ENCODE results near the gene KIF22. TPM values are rescaled to one million over a fixed set of nuclear protein-coding genes. Genes with fewer than 3 reads are reported as not detected.
"Not testable (repeated sequence)": the region's sequence is repeated elsewhere in the genome, so short reads cannot be mapped to it uniquely, and the experiment has no call there.

The KIF22 gene
- total RNA-seq, 1 experiment from 2014 or later, result 111 TPM

DNA sequence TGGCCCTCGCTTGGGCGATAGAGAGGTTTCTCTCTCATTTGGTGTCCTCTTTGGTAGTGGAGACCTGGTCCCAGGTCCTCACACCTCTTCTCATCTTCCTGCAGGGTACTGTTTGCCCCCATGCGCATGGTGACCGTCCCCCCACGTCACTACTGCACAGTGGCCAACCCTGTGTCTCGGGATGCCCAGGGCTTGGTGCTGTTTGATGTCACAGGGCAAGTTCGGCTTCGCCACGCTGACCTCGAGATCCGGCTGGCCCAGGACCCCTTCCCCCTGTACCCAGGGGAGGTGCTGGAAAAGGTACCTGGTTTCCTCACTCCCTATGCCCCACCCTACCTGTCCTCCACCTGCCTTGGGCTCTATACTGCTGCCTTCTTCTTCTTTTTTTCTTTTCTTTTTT, 40.2 kb downstream of the KIF22 start:
- intact Hi-C loops (cut with micrococcal nuclease; ENCODE audit: unreplicated experiment), result no loop called here
- Histone ChIP-seq H3K36me3 (ENCODE audit: control insufficient read depth, insufficient read depth, low read length) (no peaks in the 10 kb centered on the region), H3K4me3 (ENCODE audit: low read depth in 2 of 2, low read length in 2 of 2) (no peak overlapping the region), H3K27me3 (ENCODE audit: control insufficient read depth, insufficient read depth, low read length) (no peaks in the 10 kb centered on the region), H3K4me1 (ENCODE audit: control insufficient read depth, insufficient read depth, low read length) (no peaks in the 10 kb centered on the region), H3K9me3 (ENCODE audit: control insufficient read depth, insufficient read depth, low read depth, low read length) (no peaks in the 10 kb centered on the region), H3K27ac (ENCODE audit: low read length) (no peak overlapping the region)
- in situ Hi-C loops (cut with HindIII; ENCODE audit: low pct_unique_long_range_greater_than_20kb, low sequenced_read_pairs), result no loop called here
- no TSS peak for BruUV-seq (replicated peaks)
- no peak for DNase-seq (ENCODE audit: low read depth, low spot score)
- no peak for ATAC-seq
- ChIA-PET CTCF (no interaction called here), POLR2A (no interaction called here)
- TF ChIP-seq, protein P1, sequence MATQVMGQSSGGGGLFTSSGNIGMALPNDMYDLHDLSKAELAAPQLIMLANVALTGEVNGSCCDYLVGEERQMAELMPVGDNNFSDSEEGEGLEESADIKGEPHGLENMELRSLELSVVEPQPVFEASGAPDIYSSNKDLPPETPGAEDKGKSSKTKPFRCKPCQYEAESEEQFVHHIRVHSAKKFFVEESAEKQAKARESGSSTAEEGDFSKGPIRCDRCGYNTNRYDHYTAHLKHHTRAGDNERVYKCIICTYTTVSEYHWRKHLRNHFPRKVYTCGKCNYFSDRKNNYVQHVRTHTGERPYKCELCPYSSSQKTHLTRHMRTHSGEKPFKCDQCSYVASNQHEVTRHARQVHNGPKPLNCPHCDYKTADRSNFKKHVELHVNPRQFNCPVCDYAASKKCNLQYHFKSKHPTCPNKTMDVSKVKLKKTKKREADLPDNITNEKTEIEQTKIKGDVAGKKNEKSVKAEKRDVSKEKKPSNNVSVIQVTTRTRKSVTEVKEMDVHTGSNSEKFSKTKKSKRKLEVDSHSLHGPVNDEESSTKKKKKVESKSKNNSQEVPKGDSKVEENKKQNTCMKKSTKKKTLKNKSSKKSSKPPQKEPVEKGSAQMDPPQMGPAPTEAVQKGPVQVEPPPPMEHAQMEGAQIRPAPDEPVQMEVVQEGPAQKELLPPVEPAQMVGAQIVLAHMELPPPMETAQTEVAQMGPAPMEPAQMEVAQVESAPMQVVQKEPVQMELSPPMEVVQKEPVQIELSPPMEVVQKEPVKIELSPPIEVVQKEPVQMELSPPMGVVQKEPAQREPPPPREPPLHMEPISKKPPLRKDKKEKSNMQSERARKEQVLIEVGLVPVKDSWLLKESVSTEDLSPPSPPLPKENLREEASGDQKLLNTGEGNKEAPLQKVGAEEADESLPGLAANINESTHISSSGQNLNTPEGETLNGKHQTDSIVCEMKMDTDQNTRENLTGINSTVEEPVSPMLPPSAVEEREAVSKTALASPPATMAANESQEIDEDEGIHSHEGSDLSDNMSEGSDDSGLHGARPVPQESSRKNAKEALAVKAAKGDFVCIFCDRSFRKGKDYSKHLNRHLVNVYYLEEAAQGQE (IDR thresholded peaks at IDR 0.05; ENCODE audit: insufficient read depth in 1 of 2, low read depth in 2 of 2, low read length in 1 of 2), result no peak
- TF ChIP-seq, protein P2, sequence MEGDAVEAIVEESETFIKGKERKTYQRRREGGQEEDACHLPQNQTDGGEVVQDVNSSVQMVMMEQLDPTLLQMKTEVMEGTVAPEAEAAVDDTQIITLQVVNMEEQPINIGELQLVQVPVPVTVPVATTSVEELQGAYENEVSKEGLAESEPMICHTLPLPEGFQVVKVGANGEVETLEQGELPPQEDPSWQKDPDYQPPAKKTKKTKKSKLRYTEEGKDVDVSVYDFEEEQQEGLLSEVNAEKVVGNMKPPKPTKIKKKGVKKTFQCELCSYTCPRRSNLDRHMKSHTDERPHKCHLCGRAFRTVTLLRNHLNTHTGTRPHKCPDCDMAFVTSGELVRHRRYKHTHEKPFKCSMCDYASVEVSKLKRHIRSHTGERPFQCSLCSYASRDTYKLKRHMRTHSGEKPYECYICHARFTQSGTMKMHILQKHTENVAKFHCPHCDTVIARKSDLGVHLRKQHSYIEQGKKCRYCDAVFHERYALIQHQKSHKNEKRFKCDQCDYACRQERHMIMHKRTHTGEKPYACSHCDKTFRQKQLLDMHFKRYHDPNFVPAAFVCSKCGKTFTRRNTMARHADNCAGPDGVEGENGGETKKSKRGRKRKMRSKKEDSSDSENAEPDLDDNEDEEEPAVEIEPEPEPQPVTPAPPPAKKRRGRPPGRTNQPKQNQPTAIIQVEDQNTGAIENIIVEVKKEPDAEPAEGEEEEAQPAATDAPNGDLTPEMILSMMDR (IDR thresholded peaks at IDR 0.05), result no peak
- TF ChIP-seq TCF7L2 (IDR thresholded peaks at IDR 0.05; ENCODE audit: low read depth, low read length) (no peak), SIN3A (IDR thresholded peaks at IDR 0.05; ENCODE audit: borderline replicate concordance, insufficient read depth, low read depth, low read length) (no peak), POLR2AphosphoS5 (IDR thresholded peaks at IDR 0.05; ENCODE audit: low read depth, low read length) (no peak)

DNA sequence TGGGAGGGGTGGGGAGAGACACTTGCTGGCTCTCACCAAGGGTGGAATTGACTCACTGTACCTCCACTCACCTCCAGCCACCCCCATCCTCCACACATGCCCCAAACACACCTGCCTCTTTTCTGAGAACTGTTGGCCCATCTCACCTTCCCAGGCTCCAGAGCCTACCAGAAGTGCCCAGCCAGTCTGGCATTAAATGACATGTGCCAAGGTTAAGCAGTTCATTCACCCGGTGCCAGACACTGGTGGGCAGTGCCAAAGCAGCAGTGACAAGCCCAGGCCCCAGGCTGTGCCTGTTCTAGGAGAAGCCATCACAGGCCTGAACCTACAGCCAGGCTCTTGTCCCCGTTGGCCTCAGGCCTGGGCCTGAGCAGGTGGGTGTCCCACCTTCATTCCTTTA, 40.9 kb downstream of the KIF22 start:
- no TSS peak for BruUV-seq (replicated peaks)
- TF ChIP-seq, protein P2 (IDR thresholded peaks at IDR 0.05), result no peak
- TF ChIP-seq SIN3A (IDR thresholded peaks at IDR 0.05; ENCODE audit: borderline replicate concordance, insufficient read depth, low read depth, low read length), result no peak
- no peak for TF ChIP-seq POLR2AphosphoS5 (IDR thresholded peaks at IDR 0.05; ENCODE audit: low read depth, low read length)
- TF ChIP-seq, protein P1 (IDR thresholded peaks at IDR 0.05; ENCODE audit: insufficient read depth in 1 of 2, low read depth in 2 of 2, low read length in 1 of 2), result no peak
- TF ChIP-seq TCF7L2 (IDR thresholded peaks at IDR 0.05; ENCODE audit: low read depth, low read length), result no peak
- H3K36me3 ChIP-seq (ENCODE audit: control insufficient read depth, insufficient read depth, low read length), result no peaks in the 10 kb centered on the region
- ChIA-PET CTCF (no interaction called here), POLR2A (no interaction called here)
- no peak for DNase-seq (ENCODE audit: low read depth, low spot score)
- H3K27me3 ChIP-seq (ENCODE audit: control insufficient read depth, insufficient read depth, low read length), result no peaks in the 10 kb centered on the region
- in situ Hi-C loops (cut with HindIII; ENCODE audit: low pct_unique_long_range_greater_than_20kb, low sequenced_read_pairs) (no loop called here), intact Hi-C loops (cut with micrococcal nuclease; ENCODE audit: unreplicated experiment) (no loop called here)
- H3K9me3 ChIP-seq (ENCODE audit: control insufficient read depth, insufficient read depth, low read depth, low read length), result no peaks in the 10 kb centered on the region
- no peak for ATAC-seq
- no peak overlapping the region for H3K27ac ChIP-seq (ENCODE audit: low read length)
- no peaks in the 10 kb centered on the region for H3K4me1 ChIP-seq (ENCODE audit: control insufficient read depth, insufficient read depth, low read length)
- H3K4me3 ChIP-seq (ENCODE audit: low read depth in 2 of 2, low read length in 2 of 2), result no peak overlapping the region

DNA sequence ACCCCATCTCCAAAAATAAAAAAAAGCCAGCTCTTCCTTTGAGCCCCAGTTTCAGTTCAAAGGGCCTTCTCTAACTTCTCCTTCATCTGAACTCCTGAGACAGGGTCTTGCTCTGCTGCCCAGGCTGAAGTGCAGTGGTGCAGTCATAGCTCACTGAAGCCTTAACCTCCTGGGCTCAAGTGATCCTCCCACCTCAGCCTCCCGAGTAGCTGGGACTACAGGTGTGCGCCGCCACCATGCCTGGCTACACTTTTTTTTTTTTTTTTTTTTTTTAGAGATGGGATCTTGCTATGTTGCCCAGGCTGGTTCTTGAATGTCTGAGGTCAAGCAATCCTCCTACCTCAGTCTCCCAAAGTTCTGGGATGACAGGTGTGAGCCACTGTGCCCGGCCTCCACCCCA, 42.7 kb downstream of the KIF22 start:
- H3K4me1 ChIP-seq (ENCODE audit: control insufficient read depth, insufficient read depth, low read length); H3K27me3 ChIP-seq (ENCODE audit: control insufficient read depth, insufficient read depth, low read length); intact Hi-C loops (cut with micrococcal nuclease; ENCODE audit: unreplicated experiment); H3K9me3 ChIP-seq (ENCODE audit: control insufficient read depth, insufficient read depth, low read depth, low read length); BruUV-seq (replicated peaks); in situ Hi-C loops (cut with HindIII; ENCODE audit: low pct_unique_long_range_greater_than_20kb, low sequenced_read_pairs); H3K4me3 ChIP-seq (ENCODE audit: low read depth in 2 of 2, low read length in 2 of 2); H3K27ac ChIP-seq (ENCODE audit: low read length); POLR2A ChIA-PET; CTCF ChIA-PET; DNase-seq (ENCODE audit: low read depth, low spot score); ATAC-seq; H3K36me3 ChIP-seq (ENCODE audit: control insufficient read depth, insufficient read depth, low read length): not testable (repeated sequence)
